Neural cell (in vitro differentiated cells): ENCODE data around the gene PDLIM5. TPM values are rescaled to one million over a fixed set of nuclear protein-coding genes. Genes with fewer than 3 reads are reported as not detected.
"Not testable (repeated sequence)": the region's sequence is repeated elsewhere in the genome, so short reads cannot be mapped to it uniquely, and the experiment has no call there.

Source experiments
- H2AFZ ChIP-seq: fragments of 200-600, 300-800 bp; sonication (generic), shearing (Covaris generic); 2 replicates; pipeline ENCODE4 v1.6.0; 2014; ENCODE audit warnings: low read depth, mild to moderate bottlenecking, antibody characterized with exemption, low read length, moderate library complexity
- H3F3A ChIP-seq: fragments of 200-600 bp; shearing (Covaris generic); 2 replicates; pipeline ENCODE4 v1.6.1; 2016; ENCODE audit warnings: mild to moderate bottlenecking, moderate library complexity, mixed read lengths, antibody characterized with exemption, low read length; ENCODE audit not compliant: insufficient read depth, poor library complexity, severe bottlenecking
- H3K27ac ChIP-seq: fragments of 200-600, 300-800 bp; sonication (generic), shearing (Covaris generic); 2 replicates; pipeline ENCODE4 v1.5.1; 2014; ENCODE audit warnings: mild to moderate bottlenecking, low read length, moderate library complexity
- H3K27me3 ChIP-seq: fragments of 300-800, 200-600 bp; sonication (generic), shearing (Covaris generic); 2 replicates; pipeline ENCODE4 v1.6.0; 2014; ENCODE audit warnings: mild to moderate bottlenecking, low read depth, low read length, moderate library complexity; ENCODE audit not compliant: insufficient read depth
- H3K36me3 ChIP-seq: fragments of 300-800, 200-600 bp; sonication (generic), shearing (Covaris generic); 2 replicates; pipeline ENCODE4 v1.5.1; 2014; ENCODE audit warnings: mild to moderate bottlenecking, antibody characterized with exemption, low read length, moderate library complexity; ENCODE audit not compliant: insufficient read depth
- H3K4me2 ChIP-seq: fragments of 300-800, 200-600 bp; sonication (generic), shearing (Covaris generic); 2 replicates; pipeline ENCODE4 v1.6.0; 2014; ENCODE audit warnings: mild to moderate bottlenecking, low read length
- H3K4me3 ChIP-seq: fragments of 300-800, 200-600 bp; sonication (generic), shearing (Covaris generic); 2 replicates; pipeline ENCODE4 v1.5.1; 2014; ENCODE audit warnings: mild to moderate bottlenecking, low read length, moderate library complexity
- H3K79me2 ChIP-seq: fragments of 200-600 bp; shearing (Covaris generic); replicated peaks from 2 replicates; pipeline ENCODE4 v1.6.0; 2014; ENCODE audit warnings: mild to moderate bottlenecking, low read length, moderate library complexity; ENCODE audit not compliant: insufficient read depth
- H3K9ac ChIP-seq: fragments of 300-800, 200-600 bp; sonication (generic), shearing (Covaris generic); 2 replicates; pipeline ENCODE4 v1.6.1; 2016; ENCODE audit warnings: mild to moderate bottlenecking, low read length, mixed read lengths
- H3K9me2 ChIP-seq: fragments of 200-600 bp; shearing (Covaris generic); 2 replicates; pipeline ENCODE4 v1.6.1; 2016; ENCODE audit warnings: mild to moderate bottlenecking, low read length, mixed read lengths; ENCODE audit not compliant: insufficient read depth
- H3K9me3 ChIP-seq: fragments of 200-600, 300-800 bp; sonication (generic), shearing (Covaris generic); 2 replicates; pipeline ENCODE4 v1.6.1; 2016; ENCODE audit warnings: mild to moderate bottlenecking, mixed run types, low read length, moderate library complexity, mixed read lengths
- H4K20me1 ChIP-seq: fragments of 200-600 bp; shearing (Covaris generic); 2 replicates; pipeline ENCODE4 v1.6.1; 2016; ENCODE audit warnings: mild to moderate bottlenecking, mixed run types; ENCODE audit not compliant: insufficient read depth
- CTCF ChIP-seq: fragments of 450-650 bp; IDR thresholded peaks from 2 replicates; pipeline ENCODE4 v1.5.1; 2014; ENCODE audit warnings: antibody characterized with exemption, mild to moderate bottlenecking, moderate library complexity; ENCODE audit not compliant: poor library complexity, severe bottlenecking
- EP300 ChIP-seq: fragments of 450-650 bp; conservative IDR thresholded peaks from 2 replicates; pipeline ENCODE4 v1.6.1; 2014; ENCODE audit warnings: antibody characterized with exemption, mild to moderate bottlenecking, moderate library complexity; ENCODE audit not compliant: poor library complexity, severe bottlenecking
- EZH2 ChIP-seq: fragments of 200-600, 300-800 bp; shearing (Covaris generic), sonication (generic); IDR thresholded peaks from 2 replicates; pipeline ENCODE4 v1.6.1; 2014; ENCODE audit warnings: antibody characterized with exemption, low read length, borderline replicate concordance, mild to moderate bottlenecking; ENCODE audit not compliant: insufficient read depth, poor library complexity, severe bottlenecking
- MXI1 ChIP-seq: fragments of 450-650 bp; conservative IDR thresholded peaks from 2 replicates; pipeline ENCODE4 v1.6.1; 2014; ENCODE audit warnings: antibody characterized with exemption, mild to moderate bottlenecking; ENCODE audit not compliant: poor library complexity, severe bottlenecking
- POLR2AphosphoS5 ChIP-seq: IDR thresholded peaks from 2 replicates; pipeline ENCODE4 v1.6.1; 2012
- RAD21 ChIP-seq: fragments of 450-650 bp; conservative IDR thresholded peaks from 2 replicates; pipeline ENCODE4 v1.6.1; 2014; ENCODE audit warnings: antibody characterized with exemption, mild to moderate bottlenecking, moderate library complexity
- REST ChIP-seq: IDR thresholded peaks from 2 replicates; pipeline ENCODE4 v1.6.1; 2012; ENCODE audit warnings: borderline replicate concordance
- SMC3 ChIP-seq: fragments of 450-650 bp; conservative IDR thresholded peaks from 2 replicates; pipeline ENCODE4 v1.6.1; 2014; ENCODE audit warnings: antibody characterized with exemption, mild to moderate bottlenecking, moderate library complexity; ENCODE audit not compliant: poor library complexity
- TAF1 ChIP-seq: IDR thresholded peaks from 2 replicates; pipeline ENCODE4 v1.6.1; 2012; ENCODE audit warnings: low read depth
- polyA plus RNA-seq: library from polyadenylated mRNA; depleted of rRNA; stranded (reverse); fragments of >200 nt; gene quantifications from 2 replicates; pipeline ENCODE4 v1.2.3, GENCODE V29; 2014

PDLIM5 gene
- polyA plus RNA-seq, 1 donor from 2014 or later: 1.6 TPM

GRCh38 chr4:94477227-94477626 is 25.5 kb downstream of the PDLIM5 start:
- H3K9me3 ChIP-seq: no peaks in the 10 kb centered on the region
- no peaks in the 10 kb centered on the region for H3K9me2 ChIP-seq
- no peaks in the 10 kb centered on the region for H4K20me1 ChIP-seq
- no peak overlapping the region for H3K9ac ChIP-seq
- no peak overlapping the region for H3K27ac ChIP-seq
- TF ChIP-seq CTCF (no peak), EP300 (no peak), POLR2AphosphoS5 (no peak), SMC3 (no peak), MXI1 (no peak), TAF1 (no peak), RAD21 (no peak), EZH2 (no peak), REST (no peak)
- no peaks in the 10 kb centered on the region for H3F3A ChIP-seq
- no peaks in the 10 kb centered on the region for H3K36me3 ChIP-seq
- no peak overlapping the region for H3K4me3 ChIP-seq
- no peak overlapping the region for H2AFZ ChIP-seq
- no peaks in the 10 kb centered on the region for H3K27me3 ChIP-seq
- H3K4me2 ChIP-seq: no peak overlapping the region
- no peaks in the 10 kb centered on the region for H3K79me2 ChIP-seq

- not testable (repeated sequence) for H3K9me3 ChIP-seq, H3K4me3 ChIP-seq, H3K4me2 ChIP-seq, H2AFZ ChIP-seq, H3K79me2 ChIP-seq, H3F3A ChIP-seq, H3K9ac ChIP-seq, H3K27me3 ChIP-seq, H3K27ac ChIP-seq, H3K9me2 ChIP-seq, H4K20me1 ChIP-seq, H3K36me3 ChIP-seq
Measured at GRCh38 chr4:94478805-94479204, 27.1 kb downstream of the PDLIM5 start.
